Measurements from ENCODE around the gene CDK5RAP2.
"Not testable (repeated sequence)": the region's sequence is repeated elsewhere in the genome, so short reads cannot be mapped to it uniquely, and the experiment has no call there.

The CDK5RAP2 gene

GRCh38 chr9:120464176-120464886 is 115.6 kb downstream of the CDK5RAP2 start:
- no peak for DNase-seq

- DNase-seq: no peak
These were observed 116.2 kb downstream of the CDK5RAP2 start for GRCh38 chr9:120463765-120464164.

GRCh38 chr9:120461677-120462076 is 118.3 kb downstream of the CDK5RAP2 start:
- DNase-seq: not testable (repeated sequence)

- DNase-seq: no peak
These were observed 123.7 kb downstream of the CDK5RAP2 start for GRCh38 chr9:120456218-120456617.

GRCh38 chr9:120454467-120454866 is 125.5 kb downstream of the CDK5RAP2 start:
- DNase-seq: no peak

GRCh38 chr9:120453792-120454191 is 126.2 kb downstream of the CDK5RAP2 start:
- no peak for DNase-seq

GRCh38 chr9:120452631-120453030 is 127.3 kb downstream of the CDK5RAP2 start:
- no peak for DNase-seq

GRCh38 chr9:120450916-120451315 is 129.1 kb downstream of the CDK5RAP2 start:
- no peak for DNase-seq

GRCh38 chr9:120449566-120449965 is 130.4 kb downstream of the CDK5RAP2 start:
- no peak for DNase-seq

- no peak for DNase-seq
These were observed 131.9 kb downstream of the CDK5RAP2 start for GRCh38 chr9:120447959-120448500.

- DNase-seq: no peak
These were observed 133.3 kb downstream of the CDK5RAP2 start for GRCh38 chr9:120446671-120447070.

GRCh38 chr9:120443976-120444375 is 136.0 kb downstream of the CDK5RAP2 start:
- DNase-seq: no peak

GRCh38 chr9:120443489-120443888 is 136.5 kb downstream of the CDK5RAP2 start:
- DNase-seq: no peak

GRCh38 chr9:120442308-120442995 is 137.5 kb downstream of the CDK5RAP2 start:
- no peak for DNase-seq

GRCh38 chr9:120441426-120442307 is 138.3 kb downstream of the CDK5RAP2 start:
- DNase-seq: no peak

GRCh38 chr9:120440791-120441190 is 139.2 kb downstream of the CDK5RAP2 start:
- DNase-seq: no peak

- no peak for DNase-seq
These were observed 140.0 kb downstream of the CDK5RAP2 start for GRCh38 chr9:120439926-120440325.

- peak; percentile 25 for DNase-seq
These were observed 141.0 kb downstream of the CDK5RAP2 start for GRCh38 chr9:120438836-120439546.

- no peak for DNase-seq
These were observed 141.9 kb downstream of the CDK5RAP2 start for GRCh38 chr9:120438111-120438510.

GRCh38 chr9:120436983-120437475 is 142.9 kb downstream of the CDK5RAP2 start:
- no peak for DNase-seq

- no peak for DNase-seq
These were observed 143.5 kb downstream of the CDK5RAP2 start for GRCh38 chr9:120436446-120436845.

- no peak for DNase-seq
These were observed 144.9 kb downstream of the CDK5RAP2 start for GRCh38 chr9:120435091-120435490.
